ENCODE results near the gene CP. TPM values are rescaled to one million over a fixed set of nuclear protein-coding genes. Genes with fewer than 3 reads are reported as not detected.

The CP gene
- total RNA-seq, 1 experiment from 2014 or later, result 0.52 TPM

GRCh38 chr3:149177122-149177521 lies 44.5 kb downstream of the CP start:
- intact Hi-C loops (cut with micrococcal nuclease), result no loop called here
- no peak overlapping the region for H3K4me2 ChIP-seq (ENCODE audit: low read length)
- H3K4me1 ChIP-seq (ENCODE audit: control insufficient read depth in 1 of 2, insufficient read depth in 2 of 2, low read length in 2 of 2), result peaks cover 12 to 17% of the 10 kb centered on the region in 2 experiments
- H3K36me3 ChIP-seq (ENCODE audit: control insufficient read depth in 1 of 2, insufficient read depth in 2 of 2, low read length in 2 of 2), result no peaks in the 10 kb centered on the region
- DNase-seq (ENCODE audit: low read depth, low spot score) (no peak), ATAC-seq (no peak)
- no peak overlapping the region for H3K4me3 ChIP-seq (replicated peaks in 1 of 2; ENCODE audit: low read depth in 1 of 2, low read length in 2 of 2)
- ChIA-PET POLR2A (no interaction called here), RAD21 (ENCODE audit: low non-redundant PET in 1 of 2, low total read pairs in 2 of 2, uncharacterized antibody in 2 of 2, unreplicated experiment in 2 of 2) (no interaction called here), CTCF (interaction anchor here (1.0 kb wide), 1 partner anchor 222 kb away, joined by 3 read pairs; no protein-coding TSS in a partner anchor)
- H2AFZ ChIP-seq (ENCODE audit: low read depth, low read length, poor library complexity, severe bottlenecking), result no peak overlapping the region
- no peak overlapping the region for H3K9ac ChIP-seq (ENCODE audit: low read length)
- no peaks in the 10 kb centered on the region for H4K20me1 ChIP-seq (ENCODE audit: insufficient read depth)
- H3K9me3 ChIP-seq (ENCODE audit: control insufficient read depth in 1 of 2, insufficient read depth in 1 of 2, low read depth in 1 of 2, low read length in 2 of 2), result no peaks in the 10 kb centered on the region
- H3K27ac ChIP-seq (ENCODE audit: low read depth, low read length), result no peak overlapping the region
- no peaks in the 10 kb centered on the region for H3K79me2 ChIP-seq (ENCODE audit: insufficient read depth, low read length)
- no peaks in the 10 kb centered on the region for H3K27me3 ChIP-seq (ENCODE audit: insufficient read depth, low read length)
- H3K9me2 ChIP-seq (ENCODE audit: insufficient read depth), result no peaks in the 10 kb centered on the region
- BruUV-seq (replicated peaks), result no TSS peak
- TF ChIP-seq, protein P1, sequence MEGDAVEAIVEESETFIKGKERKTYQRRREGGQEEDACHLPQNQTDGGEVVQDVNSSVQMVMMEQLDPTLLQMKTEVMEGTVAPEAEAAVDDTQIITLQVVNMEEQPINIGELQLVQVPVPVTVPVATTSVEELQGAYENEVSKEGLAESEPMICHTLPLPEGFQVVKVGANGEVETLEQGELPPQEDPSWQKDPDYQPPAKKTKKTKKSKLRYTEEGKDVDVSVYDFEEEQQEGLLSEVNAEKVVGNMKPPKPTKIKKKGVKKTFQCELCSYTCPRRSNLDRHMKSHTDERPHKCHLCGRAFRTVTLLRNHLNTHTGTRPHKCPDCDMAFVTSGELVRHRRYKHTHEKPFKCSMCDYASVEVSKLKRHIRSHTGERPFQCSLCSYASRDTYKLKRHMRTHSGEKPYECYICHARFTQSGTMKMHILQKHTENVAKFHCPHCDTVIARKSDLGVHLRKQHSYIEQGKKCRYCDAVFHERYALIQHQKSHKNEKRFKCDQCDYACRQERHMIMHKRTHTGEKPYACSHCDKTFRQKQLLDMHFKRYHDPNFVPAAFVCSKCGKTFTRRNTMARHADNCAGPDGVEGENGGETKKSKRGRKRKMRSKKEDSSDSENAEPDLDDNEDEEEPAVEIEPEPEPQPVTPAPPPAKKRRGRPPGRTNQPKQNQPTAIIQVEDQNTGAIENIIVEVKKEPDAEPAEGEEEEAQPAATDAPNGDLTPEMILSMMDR (IDR thresholded peaks at IDR 0.05 in 2 of 3, conservative IDR thresholded peaks at IDR 0.05 in 1 of 3; ENCODE audit: borderline replicate concordance in 1 of 3, insufficient read depth in 1 of 3, low read depth in 2 of 3, low read length in 2 of 3), result no peak
- no peak for TF ChIP-seq POLR2A (IDR thresholded peaks at IDR 0.05; ENCODE audit: borderline replicate concordance, extremely low read depth, insufficient read depth, insufficient read length)
- TF ChIP-seq, protein P2, sequence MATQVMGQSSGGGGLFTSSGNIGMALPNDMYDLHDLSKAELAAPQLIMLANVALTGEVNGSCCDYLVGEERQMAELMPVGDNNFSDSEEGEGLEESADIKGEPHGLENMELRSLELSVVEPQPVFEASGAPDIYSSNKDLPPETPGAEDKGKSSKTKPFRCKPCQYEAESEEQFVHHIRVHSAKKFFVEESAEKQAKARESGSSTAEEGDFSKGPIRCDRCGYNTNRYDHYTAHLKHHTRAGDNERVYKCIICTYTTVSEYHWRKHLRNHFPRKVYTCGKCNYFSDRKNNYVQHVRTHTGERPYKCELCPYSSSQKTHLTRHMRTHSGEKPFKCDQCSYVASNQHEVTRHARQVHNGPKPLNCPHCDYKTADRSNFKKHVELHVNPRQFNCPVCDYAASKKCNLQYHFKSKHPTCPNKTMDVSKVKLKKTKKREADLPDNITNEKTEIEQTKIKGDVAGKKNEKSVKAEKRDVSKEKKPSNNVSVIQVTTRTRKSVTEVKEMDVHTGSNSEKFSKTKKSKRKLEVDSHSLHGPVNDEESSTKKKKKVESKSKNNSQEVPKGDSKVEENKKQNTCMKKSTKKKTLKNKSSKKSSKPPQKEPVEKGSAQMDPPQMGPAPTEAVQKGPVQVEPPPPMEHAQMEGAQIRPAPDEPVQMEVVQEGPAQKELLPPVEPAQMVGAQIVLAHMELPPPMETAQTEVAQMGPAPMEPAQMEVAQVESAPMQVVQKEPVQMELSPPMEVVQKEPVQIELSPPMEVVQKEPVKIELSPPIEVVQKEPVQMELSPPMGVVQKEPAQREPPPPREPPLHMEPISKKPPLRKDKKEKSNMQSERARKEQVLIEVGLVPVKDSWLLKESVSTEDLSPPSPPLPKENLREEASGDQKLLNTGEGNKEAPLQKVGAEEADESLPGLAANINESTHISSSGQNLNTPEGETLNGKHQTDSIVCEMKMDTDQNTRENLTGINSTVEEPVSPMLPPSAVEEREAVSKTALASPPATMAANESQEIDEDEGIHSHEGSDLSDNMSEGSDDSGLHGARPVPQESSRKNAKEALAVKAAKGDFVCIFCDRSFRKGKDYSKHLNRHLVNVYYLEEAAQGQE (IDR thresholded peaks at IDR 0.05; ENCODE audit: low read depth), result no peak
- no peak for TF ChIP-seq CBX3 (IDR thresholded peaks at IDR 0.05; ENCODE audit: low read depth)
- no peak for TF ChIP-seq ZBTB33 (IDR thresholded peaks at IDR 0.05; ENCODE audit: extremely low read depth, insufficient replicate concordance, low read length)
- TF ChIP-seq EZH2phosphoT487 (IDR thresholded peaks at IDR 0.05; ENCODE audit: borderline replicate concordance), result no peak
- TF ChIP-seq ZFX (IDR thresholded peaks at IDR 0.05), result no peak
- no peak for TF ChIP-seq ELF1 (IDR thresholded peaks at IDR 0.05; ENCODE audit: borderline replicate concordance, low read depth)
- no peak for TF ChIP-seq EZH2 (IDR thresholded peaks at IDR 0.05)
- no peak for TF ChIP-seq TCF7L2 (IDR thresholded peaks at IDR 0.05; ENCODE audit: borderline replicate concordance, extremely low read depth, insufficient read depth, insufficient read length)
- TF ChIP-seq JUND (IDR thresholded peaks at IDR 0.05), result no peak
- no peak for TF ChIP-seq SP1 (IDR thresholded peaks at IDR 0.05; ENCODE audit: low read depth)
- TF ChIP-seq YY1 (IDR thresholded peaks at IDR 0.05; ENCODE audit: extremely low read depth, insufficient replicate concordance, low read depth, low read length), result no peak
